ENCODE measurements around the gene SERPINB6. TPM values are rescaled to one million over a fixed set of nuclear protein-coding genes. Genes with fewer than 3 reads are reported as not detected.
A peak's percentile ranks its signal among the peaks of the same experiment; 100 is the strongest.

Gene SERPINB6
- total and polyA plus RNA-seq, 9 of the 15 experiments (the other 6 are each of a cell fraction or from before 2014, with no cell fraction given) = 86.6 to 211 (median 143) TPM

- TF ChIP-seq KLF13 (tag; IDR thresholded peaks at IDR 0.05; ENCODE audit: borderline replicate concordance, low read depth) (no peak), BRD9 (IDR thresholded peaks at IDR 0.05; ENCODE audit: low read depth, partially characterized antibody) (no peak), HDAC6 (IDR thresholded peaks at IDR 0.05; ENCODE audit: low read depth, low read length) (no peak), CBFA2T2 (conservative IDR thresholded peaks at IDR 0.05) (no peak), FOXP4 (CRISPR knock-in tag; IDR thresholded peaks at IDR 0.05; ENCODE audit: borderline replicate concordance) (no peak), MAX (CRISPR knock-in tag; IDR thresholded peaks at IDR 0.05) (peak; percentile 58), SRSF9 (IDR thresholded peaks at IDR 0.05; ENCODE audit: borderline replicate concordance, low read depth, low read length) (no peak), GATA2 (CRISPR knock-in tag; IDR thresholded peaks at IDR 0.05) (no peak), PHF20 (IDR thresholded peaks at IDR 0.05; ENCODE audit: partially characterized antibody) (no peak), TOE1 (IDR thresholded peaks at IDR 0.05; ENCODE audit: borderline replicate concordance) (no peak), TOE1 (CRISPR knock-in tag; IDR thresholded peaks at IDR 0.05; ENCODE audit: borderline replicate concordance, low read depth) (no peak), CREB1 (IDR thresholded peaks at IDR 0.05) (no peak), CREB1 (CRISPR knock-in tag; IDR thresholded peaks at IDR 0.05) (no peak), PTTG1 (tag; IDR thresholded peaks at IDR 0.05; ENCODE audit: low read depth) (no peak), FOXJ2 (tag; IDR thresholded peaks at IDR 0.05) (no peak), FOXA1 (IDR thresholded peaks at IDR 0.05; ENCODE audit: borderline replicate concordance) (no peak), ZNF449 (CRISPR knock-in tag; IDR thresholded peaks at IDR 0.05) (no peak), TAF1 (IDR thresholded peaks at IDR 0.05; ENCODE audit: control insufficient read depth, extremely low read depth, insufficient read depth, low read length, severe bottlenecking) (peak; percentile 36), ZNF511 (CRISPR knock-in tag; IDR thresholded peaks at IDR 0.05) (0 out of 2 replicates have a peak, but pooled peaks have one; percentile 36), POLR2G (IDR thresholded peaks at IDR 0.05; ENCODE audit: low read depth, low read length) (peak; percentile 95), E4F1 (CRISPR knock-in tag; IDR thresholded peaks at IDR 0.05; ENCODE audit: borderline replicate concordance) (no peak), RBFOX2 (IDR thresholded peaks at IDR 0.05; ENCODE audit: low read depth, low read length) (peak; percentile 90)
Measured at GRCh38 chr6:2970753-2971419, 481 bp downstream of the SERPINB6 start (continued).

All from K562 (cell line).